ENCODE measurements around the gene LTF. TPM values are rescaled to one million over a fixed set of nuclear protein-coding genes. Genes with fewer than 3 reads are reported as not detected.
"Not testable (repeated sequence)": the region's sequence is repeated elsewhere in the genome, so short reads cannot be mapped to it uniquely, and the experiment has no call there.

LTF gene
- total RNA-seq, 2 experiments from 2014 or later = not detected

- Histone ChIP-seq H3K36me3 (ENCODE audit: insufficient read depth, low read length) (no peaks in the 10 kb centered on the region), H3K4me3 (ENCODE audit: low read depth, low read length, poor library complexity, severe bottlenecking) (no peak overlapping the region), H3K9me3 (ENCODE audit: low read length) (0 out of 2 replicates have a peak, but pooled peaks cover 11% of the 10 kb centered on the region), H3K9me2 (ENCODE audit: insufficient read depth, low read length) (no peaks in the 10 kb centered on the region), H3K27ac (ENCODE audit: low read depth, low read length, poor library complexity, severe bottlenecking) (no peak overlapping the region), H4K20me1 (ENCODE audit: insufficient read depth, low read length) (no peaks in the 10 kb centered on the region), H2AFZ (ENCODE audit: low read length) (no peak overlapping the region), H3K79me2 (ENCODE audit: insufficient read depth, low read depth, low read length) (no peaks in the 10 kb centered on the region), H3K4me2 (ENCODE audit: low read length) (no peak overlapping the region), H3K4me1 (ENCODE audit: insufficient read depth, low read length, poor library complexity, severe bottlenecking) (no peaks in the 10 kb centered on the region)
- intact Hi-C loops (cut with micrococcal nuclease; ENCODE audit: unreplicated experiment) = no loop called here
- TF ChIP-seq EZH2phosphoT487 (IDR thresholded peaks at IDR 0.05; ENCODE audit: borderline replicate concordance, low read depth, low read length) = no peak
- no peak for TF ChIP-seq CTCF (conservative IDR thresholded peaks at IDR 0.05; ENCODE audit: low read length)
- no TSS peak for BruUV-seq (replicated peaks)
- DNase-seq (ENCODE audit: low spot score) = no peak
- ChIA-PET CTCF (ENCODE audit: unreplicated experiment) (interaction anchor here (0.8 kb wide), 1 partner anchor 21 kb away, joined by 3 read pairs; no protein-coding TSS in a partner anchor), POLR2A (interaction anchor here (0.6 to 0.8 kb wide), 3 partner anchors 12 to 335 kb away, joined by 3 to 5 read pairs (median 4); partner anchors contain the start of genes CCR5AS and CCRL2)
These were observed 35.5 kb downstream of the LTF start for GRCh38 chr3:46429250-46429649.

- H3K36me3 ChIP-seq (ENCODE audit: insufficient read depth, low read length) = no peaks in the 10 kb centered on the region
- ChIA-PET CTCF (ENCODE audit: unreplicated experiment) (no interaction called here), POLR2A (no interaction called here)
- H3K4me3 ChIP-seq (ENCODE audit: low read depth, low read length, poor library complexity, severe bottlenecking) = no peak overlapping the region
- no TSS peak for BruUV-seq (replicated peaks)
- no peak overlapping the region for H3K27ac ChIP-seq (ENCODE audit: low read depth, low read length, poor library complexity, severe bottlenecking)
- TF ChIP-seq EZH2phosphoT487 (IDR thresholded peaks at IDR 0.05; ENCODE audit: borderline replicate concordance, low read depth, low read length) (no peak), CTCF (conservative IDR thresholded peaks at IDR 0.05; ENCODE audit: low read length) (no peak)
- no peaks in the 10 kb centered on the region for H3K9me2 ChIP-seq (ENCODE audit: insufficient read depth, low read length)
- H3K4me2 ChIP-seq (ENCODE audit: low read length) = no peak overlapping the region
- H3K4me1 ChIP-seq (ENCODE audit: insufficient read depth, low read length, poor library complexity, severe bottlenecking) = no peaks in the 10 kb centered on the region
- DNase-seq (ENCODE audit: low spot score) = peak; percentile 21
- H2AFZ ChIP-seq (ENCODE audit: low read length) = no peak overlapping the region
- intact Hi-C loops (cut with micrococcal nuclease; ENCODE audit: unreplicated experiment) = no loop called here
- 0 out of 2 replicates have a peak, but pooled peaks cover 5% of the 10 kb centered on the region for H3K9me3 ChIP-seq (ENCODE audit: low read length)
- H4K20me1 ChIP-seq (ENCODE audit: insufficient read depth, low read length) = no peaks in the 10 kb centered on the region
- H3K79me2 ChIP-seq (ENCODE audit: insufficient read depth, low read depth, low read length) = no peaks in the 10 kb centered on the region
These were observed 36.5 kb downstream of the LTF start for GRCh38 chr3:46427916-46428833.

- H3K79me2 ChIP-seq (ENCODE audit: insufficient read depth, low read depth, low read length); H3K27ac ChIP-seq (ENCODE audit: low read depth, low read length, poor library complexity, severe bottlenecking); BruUV-seq (replicated peaks); DNase-seq (ENCODE audit: low spot score); H3K9me2 ChIP-seq (ENCODE audit: insufficient read depth, low read length); CTCF ChIA-PET (ENCODE audit: unreplicated experiment); H3K4me2 ChIP-seq (ENCODE audit: low read length); H4K20me1 ChIP-seq (ENCODE audit: insufficient read depth, low read length); H3K4me1 ChIP-seq (ENCODE audit: insufficient read depth, low read length, poor library complexity, severe bottlenecking); H3K36me3 ChIP-seq (ENCODE audit: insufficient read depth, low read length); intact Hi-C loops (cut with micrococcal nuclease; ENCODE audit: unreplicated experiment); H2AFZ ChIP-seq (ENCODE audit: low read length); H3K9me3 ChIP-seq (ENCODE audit: low read length); POLR2A ChIA-PET; H3K4me3 ChIP-seq (ENCODE audit: low read depth, low read length, poor library complexity, severe bottlenecking): not testable (repeated sequence)
- peak; percentile 45; the same call in 1 of the 2 replicates for TF ChIP-seq CTCF (conservative IDR thresholded peaks at IDR 0.05; ENCODE audit: low read length)
These were observed 37.3 kb downstream of the LTF start for GRCh38 chr3:46427404-46427803.

GRCh38 chr3:46426476-46426875 is 38.2 kb downstream of the LTF start:
- DNase-seq (ENCODE audit: low spot score); H3K36me3 ChIP-seq (ENCODE audit: insufficient read depth, low read length); intact Hi-C loops (cut with micrococcal nuclease; ENCODE audit: unreplicated experiment); H3K9me2 ChIP-seq (ENCODE audit: insufficient read depth, low read length); H3K79me2 ChIP-seq (ENCODE audit: insufficient read depth, low read depth, low read length); CTCF ChIA-PET (ENCODE audit: unreplicated experiment); H3K4me2 ChIP-seq (ENCODE audit: low read length); H3K4me1 ChIP-seq (ENCODE audit: insufficient read depth, low read length, poor library complexity, severe bottlenecking); H3K27ac ChIP-seq (ENCODE audit: low read depth, low read length, poor library complexity, severe bottlenecking); H2AFZ ChIP-seq (ENCODE audit: low read length); BruUV-seq (replicated peaks); H3K4me3 ChIP-seq (ENCODE audit: low read depth, low read length, poor library complexity, severe bottlenecking); H4K20me1 ChIP-seq (ENCODE audit: insufficient read depth, low read length); H3K9me3 ChIP-seq (ENCODE audit: low read length): not testable (repeated sequence)
- POLR2A ChIA-PET = interaction anchor here (0.7 to 1.2 kb wide), 2 partner anchors 8 to 51 kb away, joined by 3 read pairs; no protein-coding TSS in a partner anchor
